ACHN (cell line): ENCODE data around the gene MOB3B.

Experiments
- DNase-seq: peaks from one replicate; pipeline ENCODE4 v3.0.0-alpha.2; 2015
- in situ Hi-C: cut with HindIII; loops from 2 replicates; pipeline ENCODE4 v1.10.0; 2017; ENCODE audit warnings: low sequenced_read_pairs, low pct_ligation_motif_present, low pct_unique_long_range_greater_than_20kb

Gene MOB3B

GRCh38 chr9:27548055-27548741, 18.6 kb upstream of the MOB3B start:
- in situ Hi-C loops: loop anchor here (25.0 kb wide), 1 partner anchor 211 kb away; no protein-coding TSS in a partner anchor
- peak; percentile 37 for DNase-seq

- in situ Hi-C loops: loop anchor here (25.0 kb wide), 1 partner anchor 208 kb away; no protein-coding TSS in a partner anchor
- DNase-seq: no peak
These were observed 15.9 kb upstream of the MOB3B start for GRCh38 chr9:27545471-27545870.

GRCh38 chr9:27542508-27542907, 12.9 kb upstream of the MOB3B start:
- in situ Hi-C loops: loop anchor here (25.0 kb wide), 1 partner anchor 205 kb away; no protein-coding TSS in a partner anchor
- DNase-seq: no peak

- no peak for DNase-seq
These were observed 12.1 kb upstream of the MOB3B start for GRCh38 chr9:27541740-27542139.

GRCh38 chr9:27540502-27540901, 10.9 kb upstream of the MOB3B start:
- in situ Hi-C loops: loop anchor here (25.0 kb wide), 1 partner anchor 203 kb away; no protein-coding TSS in a partner anchor
- no peak for DNase-seq

More at GRCh38 chr9:27541740-27542139, 12.1 kb upstream of the MOB3B start:
- in situ Hi-C loops: loop anchor here (25.0 kb wide), 1 partner anchor 204 kb away; no protein-coding TSS in a partner anchor

GRCh38 chr9:27539479-27540441, 10.1 kb upstream of the MOB3B start:
- in situ Hi-C loops: loop anchor here (25.0 kb wide), 1 partner anchor 202 kb away; no protein-coding TSS in a partner anchor
- DNase-seq: no peak

GRCh38 chr9:27538647-27539046, 9.0 kb upstream of the MOB3B start:
- in situ Hi-C loops: loop anchor here (25.0 kb wide), 1 partner anchor 201 kb away; no protein-coding TSS in a partner anchor

GRCh38 chr9:27537756-27538155, 8.1 kb upstream of the MOB3B start:
- DNase-seq: no peak
- in situ Hi-C loops: loop anchor here (25.0 kb wide), 1 partner anchor 200 kb away; no protein-coding TSS in a partner anchor

More at GRCh38 chr9:27538647-27539046, 9.0 kb upstream of the MOB3B start:
- no peak for DNase-seq

- in situ Hi-C loops: loop anchor here (25.0 kb wide), 1 partner anchor 200 kb away; no protein-coding TSS in a partner anchor
- no peak for DNase-seq
These were observed 7.4 kb upstream of the MOB3B start for GRCh38 chr9:27537027-27537435.

- DNase-seq: no peak
- in situ Hi-C loops: loop anchor here (25.0 kb wide), 1 partner anchor 199 kb away; no protein-coding TSS in a partner anchor
These were observed 6.6 kb upstream of the MOB3B start for GRCh38 chr9:27536168-27536567.

GRCh38 chr9:27535701-27536118, 6.1 kb upstream of the MOB3B start:
- no peak for DNase-seq
- in situ Hi-C loops: loop anchor here (25.0 kb wide), 1 partner anchor 198 kb away; no protein-coding TSS in a partner anchor

GRCh38 chr9:27534658-27535209, 5.1 kb upstream of the MOB3B start:
- in situ Hi-C loops: loop anchor here (25.0 kb wide), 1 partner anchor 197 kb away; no protein-coding TSS in a partner anchor
- DNase-seq: no peak

GRCh38 chr9:27534131-27534530, 4.5 kb upstream of the MOB3B start:
- in situ Hi-C loops: loop anchor here (25.0 kb wide), 1 partner anchor 197 kb away; no protein-coding TSS in a partner anchor
- no peak for DNase-seq

- in situ Hi-C loops: loop anchor here (25.0 kb wide), 1 partner anchor 196 kb away; no protein-coding TSS in a partner anchor
- no peak for DNase-seq
These were observed 3.7 kb upstream of the MOB3B start for GRCh38 chr9:27533311-27533710.

- no peak for DNase-seq
- in situ Hi-C loops: loop anchor here (25.0 kb wide), 1 partner anchor 195 kb away; no protein-coding TSS in a partner anchor
These were observed 2.4 kb upstream of the MOB3B start for GRCh38 chr9:27532046-27532445.

GRCh38 chr9:27530915-27531755, 1.5 kb upstream of the MOB3B start:
- in situ Hi-C loops: loop anchor here (25.0 kb wide), 1 partner anchor 194 kb away; no protein-coding TSS in a partner anchor

GRCh38 chr9:27528886-27529315, 713 bp downstream of the MOB3B start:
- in situ Hi-C loops: loop anchor here (25.0 kb wide), 1 partner anchor 192 kb away; no protein-coding TSS in a partner anchor
- no peak for DNase-seq

More at GRCh38 chr9:27530915-27531755, 1.5 kb upstream of the MOB3B start:
- DNase-seq: no peak
